CD4-positive, alpha-beta T cell treated with Interferon gamma for 1 hour (primary cell): ENCODE results near the gene CCL11.
A peak's percentile ranks its signal among the peaks of the same experiment; 100 is the strongest.
"Not testable (repeated sequence)": the region's sequence is repeated elsewhere in the genome, so short reads cannot be mapped to it uniquely, and the experiment has no call there.

Experiments
- DNase-seq: peaks from one replicate; pipeline ENCODE4 v3.0.0-alpha.2; 2020

CCL11 gene

DNA sequence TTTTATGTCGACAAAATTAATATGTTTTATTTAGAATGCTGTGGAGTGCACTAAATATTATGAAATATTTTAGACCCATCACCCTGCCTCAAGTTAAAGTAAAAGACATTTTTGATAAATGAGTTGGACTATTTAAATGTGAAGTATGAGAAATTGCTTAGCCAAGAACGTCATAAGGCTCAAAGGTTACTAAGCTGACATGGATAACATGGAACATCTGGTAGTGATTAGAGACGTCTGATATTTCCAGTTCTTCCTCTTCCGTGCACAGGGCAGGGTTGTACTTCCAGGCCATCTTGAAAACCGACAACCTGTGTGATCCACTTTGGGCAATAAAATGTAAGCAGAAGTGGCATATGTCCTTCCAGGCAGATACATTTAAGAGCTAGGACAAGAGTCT is 26.5 kb downstream of the CCL11 start:
- no peak for DNase-seq

GRCh38 chr17:34313164-34313563 is 27.6 kb downstream of the CCL11 start:
- no peak for DNase-seq

GRCh38 chr17:34314279-34314678 is 28.7 kb downstream of the CCL11 start:
- peak; percentile 13 for DNase-seq

DNA sequence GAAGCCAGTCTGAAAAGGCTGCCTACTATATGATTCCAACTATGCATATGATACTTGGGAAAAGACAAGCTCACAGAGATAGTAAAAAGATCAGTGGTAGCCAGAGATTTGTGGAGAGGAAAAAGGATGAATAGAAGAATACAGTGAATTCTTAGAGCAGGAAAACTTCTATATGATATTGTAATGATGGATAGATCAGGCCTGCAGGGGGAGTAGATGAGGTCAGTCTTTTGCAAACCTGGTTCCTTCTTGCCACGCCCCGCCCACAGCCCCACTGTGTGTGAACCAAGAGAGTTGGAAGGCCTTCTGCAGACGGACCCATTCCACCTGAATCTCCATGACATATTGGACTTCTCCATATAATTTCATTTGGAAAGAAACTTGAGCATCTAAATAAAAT is 32.9 kb downstream of the CCL11 start:
- peak; percentile 16 for DNase-seq

DNA sequence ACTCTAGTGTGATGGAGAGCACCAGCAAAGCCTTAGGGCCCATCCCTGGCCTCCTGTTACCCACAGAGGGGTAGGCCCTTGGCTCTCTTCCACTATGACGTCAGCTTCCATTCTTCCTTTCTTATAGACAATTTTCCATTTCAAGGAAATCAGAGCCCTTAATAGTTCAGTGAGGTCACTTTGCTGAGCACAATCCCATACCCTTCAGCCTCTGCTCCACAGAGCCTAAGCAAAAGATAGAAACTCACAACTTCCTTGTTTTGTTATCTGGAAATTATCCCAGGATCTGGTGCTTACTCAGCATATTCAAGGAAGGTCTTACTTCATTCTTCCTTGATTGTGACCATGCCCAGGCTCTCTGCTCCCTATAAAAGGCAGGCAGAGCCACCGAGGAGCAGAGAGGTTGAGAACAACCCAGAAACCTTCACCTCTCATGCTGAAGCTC is 33.5 kb downstream of the CCL11 start, which contains the start of gene CCL8:
Gene CCL8 (plus strand): TSS at position 397 of the 445 bp plus-strand sequence. CDS start 67 bp downstream, outside the sequence.
- DNase-seq, result peak; percentile 8

- DNase-seq, result no peak
These were observed 36.4 kb downstream of the CCL11 start for GRCh38 chr17:34321964-34322363.

DNA sequence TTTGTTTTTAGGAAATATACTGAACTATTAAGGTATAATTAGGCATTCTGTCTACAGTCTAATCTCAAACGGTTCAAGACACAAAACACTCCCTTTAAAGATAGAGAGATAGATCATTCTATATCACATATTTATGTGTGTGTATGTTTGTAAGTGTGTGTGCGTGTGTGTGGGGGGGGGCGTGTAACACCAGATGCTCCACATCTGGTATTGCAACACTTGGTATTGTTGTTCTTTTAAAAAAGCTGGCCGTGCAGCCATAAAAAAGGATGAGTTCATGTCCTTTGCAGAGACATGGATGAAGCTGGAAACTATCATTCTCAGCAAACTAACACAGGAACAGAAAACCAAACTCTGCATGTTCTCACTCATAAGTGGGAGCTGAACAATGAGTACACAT is 42.0 kb downstream of the CCL11 start:
- DNase-seq, result not testable (repeated sequence)

GRCh38 chr17:34337701-34338100 is 52.2 kb downstream of the CCL11 start:
- DNase-seq, result no peak
